HG02840 (cell line): ENCODE measurements around the gene SRGAP2C.
"Not testable (repeated sequence)": the region's sequence is repeated elsewhere in the genome, so short reads cannot be mapped to it uniquely, and the experiment has no call there.

Experiments
- ATAC-seq: cut with Tn5 transposase; IDR thresholded peaks from one replicate; pipeline ENCODE4 v1.9.1; 2021; ENCODE audit warnings: mild to moderate bottlenecking, moderate library complexity, moderate number of reproducible peaks; ENCODE audit not compliant: unreplicated experiment, low FRiP score

Gene SRGAP2C

DNA sequence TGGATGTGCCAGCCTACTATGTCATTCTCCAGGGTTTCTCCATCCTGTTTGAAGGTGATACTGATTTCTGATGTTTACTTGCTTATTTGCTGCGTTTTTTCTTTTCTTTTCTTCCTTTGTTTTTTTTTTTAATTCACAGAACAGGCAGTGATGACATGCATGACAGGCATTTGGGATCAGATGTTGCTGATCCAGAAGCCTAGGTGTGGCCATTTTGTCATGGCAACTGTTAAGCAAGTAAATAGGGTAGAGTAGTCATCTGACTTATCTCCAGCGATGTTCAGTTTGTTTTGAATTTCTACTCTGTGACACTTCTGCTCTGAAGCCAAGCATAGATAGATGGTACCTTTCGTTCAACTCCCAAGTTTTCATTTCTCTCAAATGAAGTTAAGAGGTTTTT, 181.4 kb downstream of the SRGAP2C start:
- not testable (repeated sequence) for ATAC-seq

DNA sequence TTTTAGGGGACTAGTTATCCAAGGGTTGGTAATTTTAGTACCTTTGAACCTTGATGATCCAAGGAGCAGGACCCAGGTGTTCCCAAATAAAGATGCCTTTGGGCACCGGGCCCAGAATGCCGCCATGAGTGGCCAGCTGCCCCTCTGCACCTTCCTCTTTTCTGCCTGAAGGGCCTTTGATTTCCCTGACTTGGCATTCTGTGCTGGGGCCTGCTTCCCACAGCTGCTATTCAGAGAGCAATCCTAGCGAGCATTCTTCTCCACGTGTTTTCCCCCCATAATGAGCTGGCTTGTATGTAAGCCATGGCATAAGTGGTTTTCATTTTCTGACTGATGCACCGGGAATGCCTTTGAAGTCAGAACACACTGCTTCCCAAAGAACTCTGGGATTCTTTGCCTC, 184.1 kb downstream of the SRGAP2C start:
- ATAC-seq, result not testable (repeated sequence)

DNA sequence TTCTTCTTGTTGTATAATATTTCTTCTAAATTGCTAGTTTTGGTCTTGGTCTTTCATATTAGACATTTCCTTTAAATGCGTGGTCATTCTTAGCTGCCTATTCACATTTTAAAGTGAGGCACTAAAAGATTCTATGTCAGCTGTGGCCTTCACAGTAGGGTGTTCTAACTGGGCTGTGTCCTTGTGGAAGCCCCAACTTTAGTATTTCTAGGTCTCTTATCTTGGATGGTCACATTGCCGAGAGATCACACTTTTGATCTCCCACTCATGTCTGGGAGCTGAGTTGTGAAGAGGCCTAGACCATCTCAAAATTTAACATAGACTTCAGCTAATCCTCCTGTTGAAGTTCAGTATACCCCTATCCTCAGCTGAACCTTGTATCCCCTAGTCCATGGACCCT, 185.2 kb downstream of the SRGAP2C start:
- ATAC-seq, result not testable (repeated sequence)

DNA sequence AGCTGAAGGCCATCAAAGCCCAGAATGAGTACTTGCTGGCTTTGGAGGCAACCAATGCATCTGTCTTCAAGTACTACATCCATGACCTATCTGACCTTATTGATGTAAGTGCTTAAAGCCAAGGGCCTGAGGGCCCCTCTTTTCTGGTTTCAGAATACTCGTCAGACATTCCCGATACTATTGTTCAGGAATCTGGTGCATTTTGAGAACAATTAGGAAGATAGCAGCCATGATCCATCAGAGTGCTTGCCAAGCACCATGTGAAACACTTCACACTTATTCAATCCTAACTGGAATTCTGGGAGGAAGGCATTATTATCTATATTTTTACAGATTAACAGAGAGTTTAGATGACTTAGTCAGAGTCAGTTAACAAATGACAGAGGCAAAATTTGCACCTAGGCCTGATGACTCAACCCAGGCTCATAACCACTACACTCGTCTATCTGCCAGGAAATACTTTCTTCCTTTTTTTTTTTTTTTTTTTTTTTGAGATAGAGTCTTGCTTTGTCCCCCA, 190.1 kb downstream of the SRGAP2C start:
- ATAC-seq, result not testable (repeated sequence)

DNA sequence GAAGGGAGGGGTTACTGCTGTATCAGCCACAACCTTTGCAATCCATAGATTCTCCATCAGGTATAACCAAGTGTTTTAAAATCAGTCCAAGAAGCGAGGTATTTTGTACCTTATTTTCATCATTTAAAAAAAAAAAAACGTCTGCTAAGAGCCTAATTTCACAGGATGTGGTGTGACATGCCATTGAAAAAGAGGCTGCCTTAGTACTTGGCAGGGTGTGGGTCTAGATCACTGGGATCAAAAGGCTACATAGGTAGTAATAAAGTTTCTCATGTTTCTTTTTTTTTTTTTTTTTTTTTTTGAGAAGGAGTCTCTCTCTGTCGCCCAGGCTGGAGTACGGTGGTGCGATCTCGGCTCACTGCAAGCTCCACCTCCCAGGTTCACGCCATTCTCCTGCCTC, 192.2 kb downstream of the SRGAP2C start:
- not testable (repeated sequence) for ATAC-seq

DNA sequence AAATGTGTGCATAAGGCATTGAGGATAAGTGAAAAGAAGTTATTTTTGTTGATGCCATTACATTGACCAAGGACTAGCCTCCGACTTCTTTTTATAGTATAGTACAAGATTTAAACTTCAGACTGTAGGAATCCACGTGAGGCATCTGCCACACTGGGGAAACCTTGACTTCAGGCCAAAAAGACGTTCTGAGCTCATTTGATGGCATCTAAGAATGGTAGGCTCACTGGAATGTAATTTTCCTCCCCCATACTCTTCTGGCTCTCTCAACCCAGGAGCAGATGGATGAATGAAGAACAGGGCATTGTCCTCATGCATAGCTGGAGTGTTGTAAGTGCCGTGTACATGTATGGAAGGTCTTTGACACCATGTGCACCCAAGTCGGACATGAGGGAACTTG, 194.0 kb downstream of the SRGAP2C start:
- not testable (repeated sequence) for ATAC-seq

DNA sequence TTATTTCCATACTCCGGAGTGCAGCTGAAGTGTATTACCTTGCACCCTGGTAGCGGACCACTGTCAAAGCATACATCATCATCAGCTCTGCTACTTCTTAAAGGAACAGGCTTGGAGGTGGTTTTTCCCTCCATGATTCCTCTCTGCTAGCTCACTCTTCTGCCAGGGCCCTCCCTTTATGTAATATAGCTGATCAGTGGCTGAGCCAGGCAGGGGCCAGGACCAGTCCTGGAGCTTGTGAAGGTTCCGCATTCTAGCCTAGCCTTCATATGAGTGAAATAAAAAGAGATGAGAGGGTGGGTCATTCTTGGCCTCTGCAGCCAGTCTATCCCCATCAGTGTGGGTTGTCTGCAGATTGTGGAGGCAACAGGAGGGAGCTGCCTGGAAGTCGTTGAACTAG, 200.0 kb downstream of the SRGAP2C start:
- not testable (repeated sequence) for ATAC-seq

DNA sequence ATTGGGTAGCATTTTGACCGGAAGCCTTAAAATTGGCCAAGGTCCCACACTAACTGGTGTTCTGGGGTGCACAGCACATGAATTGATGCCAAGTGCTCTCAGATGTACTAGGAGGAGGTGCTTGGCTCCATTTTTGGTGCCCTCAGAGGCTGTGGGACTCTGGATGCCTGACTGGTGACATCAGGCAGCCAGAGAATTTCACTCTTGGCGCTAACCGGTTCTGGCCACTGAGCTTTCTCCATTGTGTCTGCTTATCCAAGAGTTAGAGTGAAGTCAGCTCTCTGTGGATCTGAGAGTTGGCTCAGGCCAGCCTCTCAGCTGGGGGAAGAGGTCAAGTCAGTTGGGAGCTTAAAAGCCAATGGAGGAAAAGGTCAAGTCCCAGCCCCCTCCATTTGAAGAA, 200.4 kb downstream of the SRGAP2C start:
- not testable (repeated sequence) for ATAC-seq

DNA sequence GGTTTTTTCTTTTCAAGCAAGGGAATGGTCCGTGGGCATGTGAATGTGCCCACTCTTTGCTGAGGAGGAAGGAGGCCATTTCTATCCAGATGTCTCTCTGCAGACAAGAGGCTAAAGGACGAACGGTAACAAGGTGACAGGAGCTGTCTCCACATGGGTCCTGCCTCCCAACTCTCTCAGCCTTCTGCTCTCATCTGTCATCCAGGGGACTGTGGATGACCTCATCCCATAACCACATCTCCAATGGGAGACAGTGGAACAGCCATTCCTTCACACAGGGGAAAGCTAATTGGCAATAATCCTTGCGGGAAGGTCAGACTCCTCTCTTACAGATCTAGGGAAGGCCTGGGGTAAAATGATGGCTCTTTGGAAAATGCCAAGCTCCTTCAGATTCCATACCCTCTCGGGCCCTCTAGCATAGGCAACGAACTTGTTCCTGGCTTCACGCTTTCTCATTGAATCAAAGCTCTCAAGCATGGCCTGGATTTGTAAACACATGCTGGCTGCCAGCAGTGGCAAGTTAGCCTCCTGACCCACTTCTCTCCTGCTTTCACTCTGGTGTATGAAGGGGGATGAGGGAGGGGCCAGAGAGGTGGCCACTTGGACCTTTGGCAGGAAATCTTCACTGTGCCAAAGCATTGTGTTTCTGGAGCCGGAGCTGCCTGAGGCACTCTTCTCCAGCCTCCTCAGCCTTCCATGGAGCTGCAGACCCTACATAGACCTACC, 201.0 kb downstream of the SRGAP2C start:
- ATAC-seq, result not testable (repeated sequence)

DNA sequence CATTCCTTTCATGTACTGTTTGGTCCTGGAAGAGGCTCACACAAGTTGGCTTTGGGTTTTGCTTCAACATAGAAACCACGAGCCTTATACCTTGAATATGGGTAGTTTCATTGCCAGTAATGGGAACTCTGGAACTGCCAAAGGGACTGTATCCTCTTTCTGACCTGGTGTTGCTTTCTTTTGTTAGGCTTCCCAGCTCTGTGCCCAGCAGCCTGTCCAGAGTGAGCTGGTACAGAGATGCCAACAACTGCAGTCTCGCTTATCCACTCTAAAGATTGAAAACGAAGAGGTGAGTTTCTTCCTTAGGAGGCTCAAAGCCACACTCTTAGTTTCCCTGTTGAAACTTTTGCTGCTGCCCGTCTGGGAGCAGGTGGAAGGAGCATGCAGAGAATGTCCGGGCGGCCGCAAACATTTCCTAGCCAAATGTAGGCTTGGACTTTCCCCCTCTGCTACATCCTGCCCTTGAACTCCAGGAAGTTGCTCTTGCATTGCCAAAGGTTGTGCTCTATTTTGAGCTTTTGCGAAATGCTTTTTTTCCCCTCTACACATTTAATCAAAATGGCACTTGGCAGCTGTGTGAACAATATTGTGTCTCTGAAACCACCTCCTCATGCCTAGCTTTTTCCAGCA, 201.7 kb downstream of the SRGAP2C start:
- ATAC-seq, result not testable (repeated sequence)

DNA sequence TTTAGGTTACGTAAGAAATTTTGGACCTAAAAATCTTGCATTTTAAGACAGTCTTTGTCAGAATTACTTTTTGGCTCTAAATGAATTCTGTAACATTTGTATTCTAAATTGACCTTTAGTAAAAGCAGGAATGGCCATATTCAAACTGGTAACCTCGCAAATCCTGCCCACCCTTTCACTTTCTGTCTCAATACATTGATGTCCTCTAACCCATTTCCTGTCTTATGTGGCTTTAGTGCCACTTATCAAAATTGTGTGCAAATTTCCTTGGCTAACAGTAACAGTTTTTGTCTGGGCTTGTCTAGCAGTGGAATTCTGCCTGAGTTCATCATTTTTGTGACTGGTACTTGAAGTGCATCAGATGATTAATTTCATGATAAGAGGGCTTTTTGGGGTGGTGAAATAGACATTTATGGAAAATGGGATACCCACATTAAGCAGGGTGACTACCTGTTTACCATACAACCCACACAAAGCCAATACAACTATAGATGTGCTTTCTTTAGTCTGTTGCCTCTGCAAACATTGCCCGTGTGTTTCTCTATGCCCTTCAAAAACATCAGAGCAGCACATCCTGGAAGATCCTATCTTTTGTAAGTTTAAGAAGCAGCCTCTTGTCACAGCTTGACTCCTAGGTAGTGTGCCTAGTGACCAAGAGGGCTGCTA, 205.3 kb downstream of the SRGAP2C start:
- ATAC-seq, result not testable (repeated sequence)

DNA sequence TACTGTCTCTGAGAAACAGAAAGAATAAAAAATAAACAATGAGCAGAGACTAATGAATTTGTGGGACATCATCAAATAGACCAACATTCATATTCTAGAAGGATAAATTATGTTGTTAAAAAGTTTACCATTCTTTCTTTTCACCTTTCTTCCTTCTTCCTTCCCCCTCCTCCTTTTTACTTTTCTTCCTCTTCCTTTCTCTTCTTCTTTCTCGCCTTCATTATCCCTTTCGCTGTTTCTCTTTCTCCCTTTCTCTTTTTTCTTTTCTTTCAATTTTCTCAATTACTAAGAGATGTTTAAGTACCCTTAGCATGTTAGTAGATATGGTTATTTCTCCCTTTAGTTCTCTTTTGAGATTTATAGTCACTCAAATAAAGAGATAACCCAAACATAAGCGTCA, 207.4 kb downstream of the SRGAP2C start:
- ATAC-seq, result not testable (repeated sequence)

DNA sequence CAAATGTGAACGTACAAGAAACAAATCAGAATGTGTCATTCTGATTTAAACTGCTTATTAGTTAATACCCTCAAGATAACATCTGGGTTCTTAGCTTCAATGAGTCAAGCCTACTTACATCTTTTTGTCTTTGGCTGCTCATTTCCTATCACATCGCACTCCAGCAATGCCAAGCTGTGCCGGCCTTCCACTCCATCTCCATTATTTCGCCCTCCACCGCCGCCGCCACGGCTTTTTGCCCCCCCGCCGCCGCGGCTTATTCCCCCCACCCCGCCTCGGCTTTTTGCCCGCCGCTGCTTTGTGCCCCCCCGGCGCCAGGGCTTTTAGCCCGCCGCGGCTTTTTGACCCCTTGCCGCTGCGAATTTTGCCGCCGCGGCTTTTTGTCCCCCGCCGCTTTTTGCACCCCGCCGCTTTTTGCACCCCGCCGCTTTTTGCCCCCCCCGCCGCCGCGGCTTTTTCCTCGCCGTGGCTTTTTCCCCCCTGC, 211.0 kb downstream of the SRGAP2C start:
- not testable (repeated sequence) for ATAC-seq

DNA sequence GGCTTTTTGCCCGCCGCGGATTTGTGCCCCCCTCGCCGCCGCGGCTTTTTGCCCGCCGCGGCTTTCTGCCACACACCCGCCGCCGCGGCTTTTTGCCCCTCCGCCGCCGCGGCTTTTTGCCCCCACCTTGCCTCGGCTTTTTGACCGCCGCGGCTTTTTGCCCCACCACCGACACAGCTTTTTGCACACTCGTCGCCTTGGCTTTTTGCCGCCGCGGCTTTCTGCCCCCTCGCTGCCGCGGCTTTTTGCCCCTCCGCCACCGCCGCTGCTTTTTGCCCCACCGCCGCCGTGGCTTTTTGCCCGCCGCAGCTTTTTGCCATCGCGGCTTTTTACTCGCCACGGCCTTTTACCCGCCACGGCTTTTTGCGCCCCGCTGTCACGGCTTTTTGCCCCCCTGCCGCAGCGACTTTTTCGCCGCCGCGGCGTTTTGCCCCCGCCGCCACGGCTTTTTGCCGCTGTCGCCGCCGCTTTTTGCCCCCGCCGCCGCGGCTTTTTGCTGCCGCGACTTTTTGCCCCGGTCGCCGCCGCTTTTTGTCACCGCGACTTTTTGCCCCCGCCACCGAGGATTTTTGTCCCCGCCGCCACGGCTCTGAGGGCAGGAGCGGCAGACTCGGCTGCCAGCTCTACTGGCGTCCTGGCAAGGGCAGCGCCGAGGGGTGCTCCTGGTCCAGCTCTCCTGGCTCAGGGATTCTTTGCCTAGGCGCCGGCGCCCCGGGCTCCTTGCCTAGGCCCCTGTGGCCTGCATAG, 211.7 kb downstream of the SRGAP2C start:
- not testable (repeated sequence) for ATAC-seq

DNA sequence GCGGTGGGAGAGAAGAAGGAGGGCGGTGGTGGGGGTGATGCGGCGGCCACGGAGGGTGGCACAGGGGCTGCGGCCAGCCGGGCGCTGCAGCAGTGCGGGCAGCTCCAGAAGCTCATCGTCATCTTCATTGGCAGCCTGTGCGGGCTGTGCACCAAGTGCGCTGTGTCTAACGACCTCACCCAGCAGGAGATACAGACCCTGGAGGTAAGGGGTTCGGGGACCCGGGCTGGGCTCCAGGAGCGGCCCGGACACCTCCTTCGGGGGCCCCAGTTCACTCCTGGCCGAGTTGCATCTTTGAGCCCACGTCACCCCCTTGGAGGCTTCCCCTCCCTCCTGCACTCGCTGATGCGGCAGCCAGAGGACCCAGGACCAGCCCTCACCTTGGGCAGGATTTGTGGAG, 212.3 kb downstream of the SRGAP2C start:
- ATAC-seq, result not testable (repeated sequence)

DNA sequence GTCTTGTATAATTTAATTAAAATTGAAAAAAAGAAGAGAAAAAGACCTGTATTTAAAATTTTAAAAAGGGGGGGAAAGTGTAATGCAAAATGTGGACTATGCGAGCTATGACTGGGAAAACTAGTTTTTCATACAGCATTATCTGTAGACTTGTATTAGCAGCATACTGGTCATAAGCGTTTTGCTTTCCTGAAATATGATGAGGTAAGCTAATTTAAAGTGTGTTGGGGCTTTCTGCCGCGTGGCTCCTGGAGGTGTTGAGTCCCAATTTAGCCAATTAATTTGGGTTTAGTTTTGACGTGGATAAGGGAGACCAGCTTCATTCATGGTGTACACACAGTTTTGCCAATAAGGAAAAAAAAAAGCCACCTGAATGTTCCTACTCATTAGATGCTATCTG, 214.4 kb downstream of the SRGAP2C start:
- not testable (repeated sequence) for ATAC-seq

DNA sequence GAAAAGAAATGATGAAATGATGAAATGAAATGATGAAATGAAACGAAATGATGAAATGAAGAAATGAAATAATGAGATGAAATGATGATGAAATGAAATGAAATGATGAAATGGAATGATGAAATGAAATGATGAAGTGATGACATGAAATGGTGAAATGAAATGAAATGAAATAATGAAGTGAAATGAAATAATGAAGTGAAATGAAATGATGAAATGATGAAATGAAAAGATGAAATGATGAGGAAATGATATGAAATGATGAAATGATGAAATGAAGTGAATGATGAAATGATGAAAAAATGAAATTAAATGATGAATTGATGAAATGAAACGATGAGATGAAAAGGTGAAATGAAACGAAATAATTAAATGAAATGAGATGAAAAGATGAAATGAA, 215.3 kb downstream of the SRGAP2C start:
- not testable (repeated sequence) for ATAC-seq

DNA sequence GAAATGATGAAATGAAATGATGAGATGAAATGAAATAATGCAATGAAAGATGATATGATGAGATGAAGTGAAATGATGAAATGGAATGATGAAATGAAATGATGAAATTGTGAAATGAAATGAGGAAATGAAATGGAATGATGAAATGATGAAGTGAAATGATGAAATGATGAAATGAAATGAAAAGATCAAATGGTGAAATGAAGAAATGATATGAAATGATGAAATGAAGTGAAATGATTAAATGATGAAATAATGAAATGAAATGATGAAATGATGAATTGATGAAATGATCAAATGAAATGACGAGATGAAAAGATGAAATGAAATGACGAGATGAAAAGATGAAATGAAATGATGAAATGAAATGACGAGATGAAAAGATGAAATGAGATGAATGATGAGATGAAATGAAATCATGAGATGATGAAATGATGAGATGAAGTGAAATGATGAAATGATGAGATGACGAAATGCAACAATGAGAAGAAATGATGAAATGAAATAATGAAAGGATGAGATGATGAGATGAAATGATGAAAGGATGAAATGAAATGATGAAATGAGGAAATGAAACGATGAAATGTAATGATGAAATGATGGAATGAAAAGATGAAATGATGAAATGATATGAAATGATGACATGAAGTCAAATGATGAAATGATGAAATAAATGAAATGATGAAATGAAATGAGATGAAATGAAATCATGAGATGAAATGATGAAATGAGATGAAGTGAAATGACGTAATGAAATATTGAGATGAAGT, 216.0 kb downstream of the SRGAP2C start:
- not testable (repeated sequence) for ATAC-seq

DNA sequence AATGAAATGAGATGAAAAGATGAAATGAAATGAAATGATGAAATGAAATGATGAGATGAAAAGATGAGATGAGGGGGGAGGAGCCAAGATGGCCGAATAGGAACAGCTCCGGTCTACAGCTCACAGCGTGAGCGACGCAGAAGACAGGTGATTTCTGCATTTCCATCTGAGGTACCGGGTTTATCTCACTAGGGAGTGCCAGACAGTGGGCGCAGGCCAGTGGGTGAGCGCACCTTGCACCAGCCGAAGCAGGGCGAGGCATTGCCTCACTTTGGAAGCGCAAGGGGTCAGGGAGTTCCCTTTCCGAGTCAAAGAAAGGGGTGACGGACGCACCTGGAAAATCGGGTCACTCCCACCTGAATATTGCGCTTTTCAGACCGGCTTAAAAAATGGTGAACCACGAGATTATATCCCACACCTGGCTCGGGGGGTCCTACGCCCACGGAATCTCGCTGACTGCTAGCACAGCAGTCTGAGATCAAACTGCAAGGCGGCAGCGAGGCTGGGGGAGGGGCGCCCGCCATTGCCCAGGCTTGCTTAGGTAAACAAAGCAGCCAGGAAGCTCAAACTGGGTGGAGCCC, 216.7 kb downstream of the SRGAP2C start:
- ATAC-seq, result not testable (repeated sequence)
